Astrocyte of the cerebellum (primary cell): Measurements from ENCODE around the gene KCNIP1.

Experiments
- DNase-seq: peaks from one replicate; pipeline ENCODE4 v3.0.0-alpha.2; 2011; ENCODE audit warnings: low read depth
- H3K4me3 ChIP-seq: 2 replicates; pipeline ENCODE4 v1.5.1; 2011; ENCODE audit warnings: mild to moderate bottlenecking, low read depth, low read length, moderate library complexity
- CTCF ChIP-seq: IDR thresholded peaks from 2 replicates; pipeline ENCODE4 v1.5.1; 2012; ENCODE audit warnings: low read length, low read depth, moderate library complexity, mild to moderate bottlenecking; ENCODE audit errors: missing control alignments
- in situ Hi-C: cut with HindIII; loops from 2 replicates; pipeline ENCODE4 v1.10.0; 2017; ENCODE audit warnings: low sequenced_read_pairs

The KCNIP1 gene

GRCh38 chr5:170494041-170494440 is 9.8 kb upstream of the KCNIP1 start:
- no peak overlapping the region for H3K4me3 ChIP-seq
- no peak for TF ChIP-seq CTCF
- in situ Hi-C loops: no loop called here
- DNase-seq: no peak

GRCh38 chr5:170495825-170496661 is 7.8 kb upstream of the KCNIP1 start:
- H3K4me3 ChIP-seq: no peak overlapping the region
- in situ Hi-C loops: no loop called here
- TF ChIP-seq CTCF: no peak
- DNase-seq: no peak

DNA sequence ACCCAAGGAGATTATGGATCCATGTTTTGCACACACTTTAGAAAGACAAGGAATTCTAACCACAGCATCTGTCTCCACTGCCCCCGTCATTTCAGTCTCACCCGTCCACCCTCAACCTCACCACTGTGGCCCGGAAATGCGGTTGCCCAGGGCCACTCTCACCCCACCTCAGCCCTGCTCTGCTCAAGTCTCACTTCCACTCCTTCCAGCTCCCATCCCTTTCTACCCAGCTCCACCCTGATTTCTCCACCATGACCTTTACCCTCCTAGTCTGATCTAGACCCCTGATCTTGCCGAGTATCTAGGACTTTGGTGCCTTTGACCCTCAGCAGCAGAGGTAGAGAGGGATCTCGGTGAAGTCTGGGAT is 7.2 kb upstream of the KCNIP1 start:
- no peak overlapping the region for H3K4me3 ChIP-seq
- no peak for TF ChIP-seq CTCF
- no peak for DNase-seq
- in situ Hi-C loops: no loop called here

DNA sequence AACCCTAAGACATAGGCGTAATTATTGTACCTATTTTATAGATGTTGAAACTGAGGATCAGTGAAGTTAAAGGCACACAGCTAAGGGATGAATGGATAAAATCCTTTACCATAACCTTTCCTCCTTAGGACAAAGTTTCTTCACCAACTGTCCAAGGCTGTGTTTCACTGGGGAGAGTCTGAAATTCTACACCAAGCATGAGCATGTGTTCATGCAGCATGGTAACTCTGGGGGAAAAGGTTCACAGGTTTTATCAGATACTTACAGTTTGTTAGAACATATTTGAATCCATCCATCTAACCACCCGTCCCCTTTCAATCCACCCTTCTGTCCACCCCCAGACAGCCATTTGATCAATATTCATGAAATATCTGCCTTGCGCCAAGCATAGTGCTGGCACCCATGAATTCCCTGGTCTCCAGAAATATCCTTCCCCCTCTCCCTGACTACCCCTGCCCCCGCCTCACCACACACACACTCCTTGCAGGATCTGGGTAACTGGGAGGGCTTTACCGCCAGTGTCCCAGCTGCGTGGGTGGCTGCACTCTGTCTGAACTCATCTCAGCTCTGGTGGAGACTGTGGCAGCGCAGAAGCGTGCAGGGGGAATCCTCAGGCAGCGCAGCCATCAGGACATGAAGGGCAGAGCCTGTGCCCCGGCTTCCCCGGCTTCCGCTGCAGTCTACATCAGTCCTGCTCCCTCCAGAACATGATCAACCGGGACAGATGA is 6.3 kb upstream of the KCNIP1 start:
- TF ChIP-seq CTCF: no peak
- no peak for DNase-seq
- no peak overlapping the region for H3K4me3 ChIP-seq
- in situ Hi-C loops: no loop called here

DNA sequence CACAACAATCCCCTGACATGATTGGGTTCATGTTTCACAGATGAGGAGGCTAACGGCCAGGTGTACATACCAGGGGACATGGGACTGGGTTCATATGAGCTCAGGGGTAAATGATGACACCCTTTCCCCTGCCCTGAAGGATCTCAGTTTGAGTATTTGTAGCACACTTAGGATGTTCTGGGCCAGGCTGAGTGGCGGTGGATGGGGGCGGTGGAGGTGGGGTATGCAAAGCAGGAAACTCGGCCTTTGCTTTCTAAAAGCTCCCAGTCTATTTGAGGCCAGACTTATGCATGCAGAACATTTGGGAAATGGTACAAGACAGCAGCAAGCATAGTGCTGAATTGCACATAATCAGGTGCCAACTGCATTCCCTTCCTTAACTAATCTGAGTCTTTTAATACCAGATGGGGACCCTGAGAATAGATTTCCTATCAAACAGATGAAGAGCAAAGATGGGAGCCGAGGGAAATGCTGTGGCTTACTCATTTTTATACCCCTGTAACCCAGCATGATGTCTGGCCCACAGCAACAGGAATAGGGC is 4.9 kb upstream of the KCNIP1 start:
- H3K4me3 ChIP-seq: no peak overlapping the region
- in situ Hi-C loops: no loop called here
- no peak for DNase-seq
- TF ChIP-seq CTCF: no peak

- H3K4me3 ChIP-seq: no peak overlapping the region
- in situ Hi-C loops: no loop called here
- DNase-seq: no peak
- TF ChIP-seq CTCF: no peak
Observed at GRCh38 chr5:170499621-170500020, 4.2 kb upstream of the KCNIP1 start.
